HG03558 (cell line): ENCODE measurements around the gene IGF1R.

ENCODE experiments used
- ATAC-seq: cut with Tn5 transposase; IDR thresholded peaks from one replicate; pipeline ENCODE4 v1.9.1; 2021; ENCODE audit warnings: moderate number of reproducible peaks; ENCODE audit not compliant: unreplicated experiment; ENCODE audit errors: extremely low read depth

The IGF1R gene

GRCh38 chr15:98966091-98966787 lies 317.9 kb downstream of the IGF1R start:
- ATAC-seq, result no peak

GRCh38 chr15:98967096-98967495 lies 318.8 kb downstream of the IGF1R start:
- no peak for ATAC-seq

- ATAC-seq, result no peak
Observed at GRCh38 chr15:98967916-98968315, 319.6 kb downstream of the IGF1R start.

GRCh38 chr15:98968576-98968975 lies 320.2 kb downstream of the IGF1R start:
- no peak for ATAC-seq

GRCh38 chr15:98969126-98969735 lies 320.9 kb downstream of the IGF1R start:
- no peak for ATAC-seq

- ATAC-seq, result no peak
Observed at GRCh38 chr15:98970799-98971198, 322.5 kb downstream of the IGF1R start.

- ATAC-seq, result no peak
Observed at GRCh38 chr15:98976500-98976899, 328.2 kb downstream of the IGF1R start.

GRCh38 chr15:98977441-98977840 lies 329.1 kb downstream of the IGF1R start:
- no peak for ATAC-seq

GRCh38 chr15:98978153-98978552 lies 329.8 kb downstream of the IGF1R start:
- no peak for ATAC-seq

GRCh38 chr15:98980899-98981228 lies 332.5 kb downstream of the IGF1R start:
- ATAC-seq, result no peak

GRCh38 chr15:98981851-98982722 lies 333.7 kb downstream of the IGF1R start:
- no peak for ATAC-seq

GRCh38 chr15:98983334-98983733 lies 335.0 kb downstream of the IGF1R start:
- no peak for ATAC-seq

GRCh38 chr15:98986281-98986680 lies 337.9 kb downstream of the IGF1R start:
- ATAC-seq, result no peak

- ATAC-seq, result no peak
Observed at GRCh38 chr15:98994892-98995291, 346.6 kb downstream of the IGF1R start.

GRCh38 chr15:98996169-98996568 lies 347.8 kb downstream of the IGF1R start:
- ATAC-seq, result no peak

GRCh38 chr15:98996624-98997023 lies 348.3 kb downstream of the IGF1R start:
- no peak for ATAC-seq

- ATAC-seq, result no peak
Observed at GRCh38 chr15:98997312-98997711, 349.0 kb downstream of the IGF1R start.

- ATAC-seq, result no peak
Observed at GRCh38 chr15:98997755-98998154, 349.4 kb downstream of the IGF1R start.

GRCh38 chr15:98998279-98998678 lies 349.9 kb downstream of the IGF1R start:
- ATAC-seq, result no peak

- ATAC-seq, result no peak
Observed at GRCh38 chr15:98999233-98999632, 350.9 kb downstream of the IGF1R start.

GRCh38 chr15:99002226-99002625 lies 353.9 kb downstream of the IGF1R start:
- ATAC-seq, result no peak
